ENCODE data around the gene CRYL1. TPM values are rescaled to one million over a fixed set of nuclear protein-coding genes. Genes with fewer than 3 reads are reported as not detected.

The CRYL1 gene
- total and polyA plus RNA-seq, 2 of the 8 experiments (the other 6 are each of a cell fraction or from before 2014, with no cell fraction given): 1.9 to 6.4 TPM

DNA sequence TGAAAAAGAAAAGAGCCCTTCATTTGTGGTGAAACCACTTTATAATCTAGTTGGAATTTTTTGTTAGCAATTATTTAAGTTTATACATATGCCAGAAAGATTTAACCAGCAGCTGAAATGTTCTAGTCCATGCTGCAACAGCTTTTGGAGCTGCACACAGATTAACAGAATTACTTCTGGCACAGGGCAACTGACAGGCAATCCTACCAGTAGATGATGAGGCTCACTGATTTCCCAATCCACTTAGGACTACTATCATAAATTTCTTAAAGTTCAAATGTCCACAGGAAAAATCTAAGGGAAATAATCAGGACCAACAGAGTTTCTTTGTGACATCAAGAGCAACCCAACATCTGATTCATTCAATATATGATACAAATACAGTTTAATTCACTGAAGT is 78.8 kb downstream of the CRYL1 start (continued):
- TF ChIP-seq RXRA (IDR thresholded peaks at IDR 0.05; ENCODE audit: insufficient read depth, low read depth, low read length) (no peak), SAP30 (IDR thresholded peaks at IDR 0.05; ENCODE audit: insufficient read depth, insufficient replicate concordance, low read length) (no peak), RAD21 (IDR thresholded peaks at IDR 0.05 in 1 of 2, conservative IDR thresholded peaks at IDR 0.05 in 1 of 2; ENCODE audit: low read depth in 2 of 2, low read length in 2 of 2) (no peak), YY1 (IDR thresholded peaks at IDR 0.05; ENCODE audit: low read depth, low read length) (no peak), SP2 (IDR thresholded peaks at IDR 0.05; ENCODE audit: low read length) (no peak), EP300 (IDR thresholded peaks at IDR 0.05; ENCODE audit: borderline replicate concordance in 1 of 2, low read depth in 2 of 2, low read length in 2 of 2) (no peak), NANOG (IDR thresholded peaks at IDR 0.05; ENCODE audit: insufficient read depth, low read depth, low read length, poor library complexity, severe bottlenecking) (no peak), BCL11A (IDR thresholded peaks at IDR 0.05; ENCODE audit: low read depth in 2 of 2, low read length in 2 of 2) (no peak), SIX5 (IDR thresholded peaks at IDR 0.05; ENCODE audit: low read depth, low read length) (no peak), CBX8 (IDR thresholded peaks at IDR 0.05; ENCODE audit: borderline replicate concordance, low read depth, low read length) (no peak), EZH2 (IDR thresholded peaks at IDR 0.05; ENCODE audit: low read depth, low read length, severe bottlenecking) (no peak)
